Mammary epithelial cell (primary cell): Measurements from ENCODE around the gene RAPSN.

Source experiments
- EZH2 ChIP-seq: IDR thresholded peaks from 2 replicates; pipeline ENCODE4 v1.6.1; 2012; ENCODE audit warnings: low read length, inconsistent platforms, borderline replicate concordance
- TF ChIP-seq, protein P1 (sequence below), 2 donors: IDR thresholded peaks in 1 of 2; conservative IDR thresholded peaks in 1 of 2; 2 replicates each; pipeline ENCODE4 v1.5.1; 2011 to 2012; ENCODE audit warnings: inconsistent platforms in 2 of 2, low read length in 2 of 2, mild to moderate bottlenecking in 2 of 2, control low read depth in 1 of 2, low read depth in 1 of 2; ENCODE audit not compliant: insufficient read depth in 1 of 2; ENCODE audit errors: extremely low read depth in 1 of 2

DNA sequence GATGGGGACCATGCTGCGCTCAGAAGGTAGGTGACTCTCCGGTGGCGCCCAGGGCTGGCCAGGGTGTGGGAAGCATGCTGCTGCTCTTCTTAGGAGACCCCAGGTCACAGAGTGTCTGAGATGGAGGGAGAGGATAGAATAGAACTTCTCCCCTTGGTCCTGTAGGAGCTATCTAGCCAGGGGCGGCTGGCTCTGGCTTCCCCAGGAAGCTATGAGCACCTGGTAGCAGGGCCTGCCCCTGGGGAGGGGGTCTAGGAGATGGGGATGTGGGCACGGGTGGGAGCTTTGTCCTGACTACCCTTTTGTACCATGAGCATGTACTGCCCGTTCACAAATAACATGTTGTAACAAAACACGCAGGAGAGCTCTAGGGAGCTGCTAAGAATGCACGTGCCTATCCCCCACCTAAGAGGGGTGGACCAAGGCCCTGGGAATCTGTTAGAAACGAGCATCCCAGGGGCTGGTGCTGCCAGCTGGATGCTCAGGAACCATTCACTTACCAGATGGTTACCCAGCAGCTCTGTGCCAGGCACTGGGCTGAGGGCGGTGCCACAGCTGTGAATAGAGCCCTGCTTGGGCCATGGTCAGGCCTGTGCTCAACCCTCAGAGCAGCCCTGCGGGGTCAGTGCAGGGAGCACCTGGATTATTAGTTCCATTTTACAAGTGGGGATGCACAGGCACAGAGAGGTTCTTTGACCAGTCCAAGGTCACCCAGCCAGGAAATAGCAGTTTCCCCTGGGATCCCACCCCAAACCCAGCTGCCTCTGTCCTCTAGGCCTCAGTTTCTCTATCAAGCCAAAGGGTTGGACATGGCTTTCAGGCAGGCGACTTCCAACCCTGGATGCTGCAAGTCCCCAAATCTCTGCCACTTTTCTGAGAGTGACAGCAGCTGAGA lies 38.3 kb downstream of the RAPSN start:
- TF ChIP-seq, protein P1, sequence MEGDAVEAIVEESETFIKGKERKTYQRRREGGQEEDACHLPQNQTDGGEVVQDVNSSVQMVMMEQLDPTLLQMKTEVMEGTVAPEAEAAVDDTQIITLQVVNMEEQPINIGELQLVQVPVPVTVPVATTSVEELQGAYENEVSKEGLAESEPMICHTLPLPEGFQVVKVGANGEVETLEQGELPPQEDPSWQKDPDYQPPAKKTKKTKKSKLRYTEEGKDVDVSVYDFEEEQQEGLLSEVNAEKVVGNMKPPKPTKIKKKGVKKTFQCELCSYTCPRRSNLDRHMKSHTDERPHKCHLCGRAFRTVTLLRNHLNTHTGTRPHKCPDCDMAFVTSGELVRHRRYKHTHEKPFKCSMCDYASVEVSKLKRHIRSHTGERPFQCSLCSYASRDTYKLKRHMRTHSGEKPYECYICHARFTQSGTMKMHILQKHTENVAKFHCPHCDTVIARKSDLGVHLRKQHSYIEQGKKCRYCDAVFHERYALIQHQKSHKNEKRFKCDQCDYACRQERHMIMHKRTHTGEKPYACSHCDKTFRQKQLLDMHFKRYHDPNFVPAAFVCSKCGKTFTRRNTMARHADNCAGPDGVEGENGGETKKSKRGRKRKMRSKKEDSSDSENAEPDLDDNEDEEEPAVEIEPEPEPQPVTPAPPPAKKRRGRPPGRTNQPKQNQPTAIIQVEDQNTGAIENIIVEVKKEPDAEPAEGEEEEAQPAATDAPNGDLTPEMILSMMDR (conservative IDR thresholded peaks at IDR 0.05 in 1 of 2, IDR thresholded peaks at IDR 0.05 in 1 of 2; ENCODE audit: extremely low read depth in 1 of 2, insufficient read depth in 1 of 2, low read depth in 1 of 2, low read length in 2 of 2): no peak
- TF ChIP-seq EZH2: no peak
